ENCODE data around the gene COCH.

Gene COCH

GRCh38 chr14:30838351-30838750 lies 36.0 kb upstream of the COCH start:
- Histone ChIP-seq H3K4me3 (ENCODE audit: insufficient read depth in 1 of 2, low read depth in 1 of 2, low read length in 2 of 2) (no peak overlapping the region), H3K14ac (ENCODE audit: low read length in 2 of 2) (no peak overlapping the region), H2BK120ac (ENCODE audit: low read depth, low read length) (no peak overlapping the region), H3K27me3 (ENCODE audit: control insufficient read depth in 1 of 2, insufficient read depth in 1 of 2, low read length in 2 of 2) (no peaks in the 10 kb centered on the region), H4K8ac (ENCODE audit: low read length) (no peak overlapping the region), H3K18ac (ENCODE audit: low read depth in 1 of 2, low read length in 2 of 2) (no peak overlapping the region), H3K9ac (ENCODE audit: low read length) (no peak overlapping the region), H3K27ac (ENCODE audit: low read length, poor library complexity, severe bottlenecking) (no peak overlapping the region), H2BK15ac (ENCODE audit: low read depth, poor library complexity, severe bottlenecking) (no peak overlapping the region), H3K4me1 (ENCODE audit: control insufficient read depth, insufficient read depth, low read depth, low read length) (no peaks in the 10 kb centered on the region), H3K36me3 (ENCODE audit: control insufficient read depth in 1 of 2, insufficient read depth in 2 of 2, low read depth in 1 of 2, low read length in 2 of 2) (no peaks in the 10 kb centered on the region), H2BK5ac (ENCODE audit: low read depth, low read length, poor library complexity, severe bottlenecking) (no peak overlapping the region), H3K4ac (ENCODE audit: low read depth in 1 of 2, low read length in 2 of 2) (no peak overlapping the region), H2BK12ac (ENCODE audit: low read length in 2 of 2) (no peak overlapping the region), H4K91ac (ENCODE audit: low read length) (no peak overlapping the region), H3K23ac (ENCODE audit: low read length in 2 of 2) (no peak overlapping the region), H3K9me3 (ENCODE audit: control insufficient read depth, low read length) (peaks cover 3% of the 10 kb centered on the region), H3K79me1 (replicated peaks; ENCODE audit: low read length, poor library complexity, severe bottlenecking) (no peaks in the 10 kb centered on the region), H2AFZ (ENCODE audit: low read depth, low read length) (no peak overlapping the region), H2AK5ac (ENCODE audit: low read length, severe bottlenecking) (no peak overlapping the region), H3K4me2 (ENCODE audit: low read length, poor library complexity, severe bottlenecking) (no peak overlapping the region)
- DNase-seq: no peak
- 86% methylated on average over 1 of the region's 2 CpGs for WGBS

DNA sequence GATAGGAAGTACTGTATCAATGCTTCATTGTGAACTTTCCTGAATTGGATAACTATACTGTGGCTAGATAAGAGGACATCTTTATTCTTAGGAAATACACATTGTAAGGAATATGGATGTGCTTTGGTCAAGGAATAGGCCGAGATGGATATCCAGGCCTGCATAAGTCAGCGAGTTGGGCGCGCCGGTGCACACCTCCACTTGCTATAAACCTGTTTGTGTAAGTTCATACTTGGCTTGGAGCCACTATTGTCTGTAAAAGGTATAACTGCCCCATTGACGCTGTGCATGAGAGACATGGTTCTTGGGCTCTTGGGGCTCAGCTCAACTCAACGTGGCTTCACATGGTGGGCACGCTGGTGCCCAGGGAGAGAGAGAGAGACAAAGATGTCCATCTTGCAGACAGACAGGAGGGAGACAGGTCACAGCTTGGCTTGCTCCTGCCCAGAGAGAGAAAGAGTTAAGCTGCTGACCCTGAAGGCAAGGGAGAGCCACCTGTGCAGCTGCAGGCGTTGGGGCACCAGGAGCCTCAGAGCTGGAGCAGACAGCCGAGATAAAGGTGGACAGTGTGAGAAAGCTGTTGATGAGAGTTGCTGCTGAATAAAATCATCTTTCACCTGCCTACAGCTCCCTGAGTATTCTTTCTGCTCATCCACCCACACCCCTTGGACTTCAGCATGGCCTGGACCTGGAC lies 34.1 kb upstream of the COCH start:
- WGBS: 91% methylated on average over 9 of the region's 10 CpGs
- Histone ChIP-seq H2AFZ (ENCODE audit: low read depth, low read length) (no peak overlapping the region), H2BK12ac (ENCODE audit: low read length in 2 of 2) (no peak overlapping the region), H2BK15ac (ENCODE audit: low read depth, poor library complexity, severe bottlenecking) (no peak overlapping the region), H3K4me1 (ENCODE audit: control insufficient read depth, insufficient read depth, low read depth, low read length) (no peaks in the 10 kb centered on the region), H3K9me3 (ENCODE audit: control insufficient read depth, low read length) (no peaks in the 10 kb centered on the region), H4K91ac (ENCODE audit: low read length) (no peak overlapping the region), H3K9ac (ENCODE audit: low read length) (no peak overlapping the region), H3K4ac (ENCODE audit: low read depth in 1 of 2, low read length in 2 of 2) (no peak overlapping the region), H2AK5ac (ENCODE audit: low read length, severe bottlenecking) (no peak overlapping the region), H2BK120ac (ENCODE audit: low read depth, low read length) (no peak overlapping the region), H2BK5ac (ENCODE audit: low read depth, low read length, poor library complexity, severe bottlenecking) (no peak overlapping the region), H3K79me1 (replicated peaks; ENCODE audit: low read length, poor library complexity, severe bottlenecking) (no peaks in the 10 kb centered on the region), H3K18ac (ENCODE audit: low read depth in 1 of 2, low read length in 2 of 2) (no peak overlapping the region), H3K4me3 (ENCODE audit: insufficient read depth in 1 of 2, low read depth in 1 of 2, low read length in 2 of 2) (no peak overlapping the region), H3K14ac (ENCODE audit: low read length in 2 of 2) (no peak overlapping the region), H3K36me3 (ENCODE audit: control insufficient read depth in 1 of 2, insufficient read depth in 2 of 2, low read depth in 1 of 2, low read length in 2 of 2) (no peaks in the 10 kb centered on the region), H4K8ac (ENCODE audit: low read length) (no peak overlapping the region), H3K27ac (ENCODE audit: low read length, poor library complexity, severe bottlenecking) (no peak overlapping the region), H3K4me2 (ENCODE audit: low read length, poor library complexity, severe bottlenecking) (no peak overlapping the region), H3K27me3 (ENCODE audit: control insufficient read depth in 1 of 2, insufficient read depth in 1 of 2, low read length in 2 of 2) (no peaks in the 10 kb centered on the region), H3K23ac (ENCODE audit: low read length in 2 of 2) (no peak overlapping the region)
- DNase-seq: no peak

DNA sequence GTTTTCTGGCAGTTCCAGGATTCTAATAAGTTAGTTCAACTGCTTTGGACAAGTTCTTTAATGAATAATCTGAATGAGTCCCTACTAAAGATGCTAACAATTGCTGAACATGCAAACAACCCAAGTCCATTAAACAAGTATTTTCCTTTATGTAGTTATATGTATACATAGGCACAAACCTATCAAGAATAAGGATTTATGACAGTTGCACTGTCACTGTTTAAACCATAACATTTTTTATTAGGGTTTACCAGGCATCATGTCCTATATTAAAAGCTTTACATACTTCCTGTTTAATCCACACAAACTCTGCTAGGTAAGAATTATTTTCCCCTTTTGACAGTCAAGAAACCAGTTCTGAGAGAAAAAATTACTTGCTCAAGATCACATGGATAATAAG lies 31.9 kb upstream of the COCH start:
- Histone ChIP-seq H3K4me3 (ENCODE audit: insufficient read depth in 1 of 2, low read depth in 1 of 2, low read length in 2 of 2) (no peak overlapping the region), H2BK15ac (ENCODE audit: low read depth, poor library complexity, severe bottlenecking) (no peak overlapping the region), H3K27me3 (ENCODE audit: control insufficient read depth in 1 of 2, insufficient read depth in 1 of 2, low read length in 2 of 2) (no peaks in the 10 kb centered on the region), H3K79me1 (replicated peaks; ENCODE audit: low read length, poor library complexity, severe bottlenecking) (no peaks in the 10 kb centered on the region), H4K91ac (ENCODE audit: low read length) (no peak overlapping the region), H3K23ac (ENCODE audit: low read length in 2 of 2) (no peak overlapping the region), H2BK12ac (ENCODE audit: low read length in 2 of 2) (no peak overlapping the region), H3K4ac (ENCODE audit: low read depth in 1 of 2, low read length in 2 of 2) (no peak overlapping the region), H2BK5ac (ENCODE audit: low read depth, low read length, poor library complexity, severe bottlenecking) (no peak overlapping the region), H2AFZ (ENCODE audit: low read depth, low read length) (no peak overlapping the region), H3K27ac (ENCODE audit: low read length, poor library complexity, severe bottlenecking) (no peak overlapping the region), H3K4me2 (ENCODE audit: low read length, poor library complexity, severe bottlenecking) (no peak overlapping the region), H2AK5ac (ENCODE audit: low read length, severe bottlenecking) (no peak overlapping the region), H3K18ac (ENCODE audit: low read depth in 1 of 2, low read length in 2 of 2) (no peak overlapping the region), H3K9me3 (ENCODE audit: control insufficient read depth, low read length) (no peaks in the 10 kb centered on the region), H4K8ac (ENCODE audit: low read length) (no peak overlapping the region), H2BK120ac (ENCODE audit: low read depth, low read length) (no peak overlapping the region), H3K14ac (ENCODE audit: low read length in 2 of 2) (no peak overlapping the region), H3K36me3 (ENCODE audit: control insufficient read depth in 1 of 2, insufficient read depth in 2 of 2, low read depth in 1 of 2, low read length in 2 of 2) (no peaks in the 10 kb centered on the region), H3K9ac (ENCODE audit: low read length) (no peak overlapping the region), H3K4me1 (ENCODE audit: control insufficient read depth, insufficient read depth, low read depth, low read length) (no peaks in the 10 kb centered on the region)
- DNase-seq: no peak

- no peak overlapping the region for H3K4me2 ChIP-seq (ENCODE audit: low read length, poor library complexity, severe bottlenecking)
- H2BK12ac ChIP-seq (ENCODE audit: low read length in 2 of 2): no peak overlapping the region
- no peak overlapping the region for H4K8ac ChIP-seq (ENCODE audit: low read length)
- DNase-seq: no peak
- no peak overlapping the region for H4K91ac ChIP-seq (ENCODE audit: low read length)
- no peaks in the 10 kb centered on the region for H3K9me3 ChIP-seq (ENCODE audit: control insufficient read depth, low read length)
- no peak overlapping the region for H3K4me3 ChIP-seq (ENCODE audit: insufficient read depth in 1 of 2, low read depth in 1 of 2, low read length in 2 of 2)
- H3K18ac ChIP-seq (ENCODE audit: low read depth in 1 of 2, low read length in 2 of 2): no peak overlapping the region
- H2BK5ac ChIP-seq (ENCODE audit: low read depth, low read length, poor library complexity, severe bottlenecking): no peak overlapping the region
- H3K4ac ChIP-seq (ENCODE audit: low read depth in 1 of 2, low read length in 2 of 2): no peak overlapping the region
- no peak overlapping the region for H2AFZ ChIP-seq (ENCODE audit: low read depth, low read length)
- H3K79me1 ChIP-seq (replicated peaks; ENCODE audit: low read length, poor library complexity, severe bottlenecking): no peaks in the 10 kb centered on the region
- no peak overlapping the region for H3K9ac ChIP-seq (ENCODE audit: low read length)
- H3K27me3 ChIP-seq (ENCODE audit: control insufficient read depth in 1 of 2, insufficient read depth in 1 of 2, low read length in 2 of 2): peaks cover 0 to 9% of the 10 kb centered on the region in 2 experiments
- no peak overlapping the region for H2BK120ac ChIP-seq (ENCODE audit: low read depth, low read length)
- no peak overlapping the region for H3K27ac ChIP-seq (ENCODE audit: low read length, poor library complexity, severe bottlenecking)
- H3K36me3 ChIP-seq (ENCODE audit: control insufficient read depth in 1 of 2, insufficient read depth in 2 of 2, low read depth in 1 of 2, low read length in 2 of 2): no peaks in the 10 kb centered on the region
- no peak overlapping the region for H2AK5ac ChIP-seq (ENCODE audit: low read length, severe bottlenecking)
- WGBS: 71% methylated on average over 2 of the region's 4 CpGs
- no peak overlapping the region for H3K23ac ChIP-seq (ENCODE audit: low read length in 2 of 2)
- H3K14ac ChIP-seq (ENCODE audit: low read length in 2 of 2): no peak overlapping the region
- H2BK15ac ChIP-seq (ENCODE audit: low read depth, poor library complexity, severe bottlenecking): no peak overlapping the region
- no peaks in the 10 kb centered on the region for H3K4me1 ChIP-seq (ENCODE audit: control insufficient read depth, insufficient read depth, low read depth, low read length)
Measured at GRCh38 chr14:30848449-30849240, 25.7 kb upstream of the COCH start.

Data from mesenchymal stem cell (in vitro differentiated cells and primary cell).